ENCODE measurements around the gene DNAJC1.
"Not testable (repeated sequence)": the region's sequence is repeated elsewhere in the genome, so short reads cannot be mapped to it uniquely, and the experiment has no call there.

Gene DNAJC1

GRCh38 chr10:21830037-21830436 is 173.5 kb downstream of the DNAJC1 start:
- H3K27ac ChIP-seq, result no peak overlapping the region
- TF ChIP-seq ZFX (IDR thresholded peaks at IDR 0.05; ENCODE audit: borderline replicate concordance) (no peak), CTCF (IDR thresholded peaks at IDR 0.05) (no peak)

GRCh38 chr10:21827308-21827707 is 176.2 kb downstream of the DNAJC1 start:
- no peak overlapping the region for H3K27ac ChIP-seq
- no peak for TF ChIP-seq ZFX (IDR thresholded peaks at IDR 0.05; ENCODE audit: borderline replicate concordance)
- TF ChIP-seq CTCF (IDR thresholded peaks at IDR 0.05), result no peak

GRCh38 chr10:21826725-21827124 is 176.8 kb downstream of the DNAJC1 start:
- H3K27ac ChIP-seq, result no peak overlapping the region
- TF ChIP-seq CTCF (IDR thresholded peaks at IDR 0.05) (no peak), ZFX (IDR thresholded peaks at IDR 0.05; ENCODE audit: borderline replicate concordance) (no peak)

- no peak overlapping the region for H3K27ac ChIP-seq
- no peak for TF ChIP-seq CTCF (IDR thresholded peaks at IDR 0.05)
- TF ChIP-seq ZFX (IDR thresholded peaks at IDR 0.05; ENCODE audit: borderline replicate concordance), result no peak
Measured at GRCh38 chr10:21825345-21825744, 178.2 kb downstream of the DNAJC1 start.

GRCh38 chr10:21824409-21824808 is 179.1 kb downstream of the DNAJC1 start:
- H3K27ac ChIP-seq, result no peak overlapping the region
- TF ChIP-seq ZFX (IDR thresholded peaks at IDR 0.05; ENCODE audit: borderline replicate concordance), result no peak
- TF ChIP-seq CTCF (IDR thresholded peaks at IDR 0.05), result no peak

GRCh38 chr10:21823617-21824016 is 179.9 kb downstream of the DNAJC1 start:
- no peak overlapping the region for H3K27ac ChIP-seq
- no peak for TF ChIP-seq ZFX (IDR thresholded peaks at IDR 0.05; ENCODE audit: borderline replicate concordance)
- no peak for TF ChIP-seq CTCF (IDR thresholded peaks at IDR 0.05)

GRCh38 chr10:21822273-21822672 is 181.3 kb downstream of the DNAJC1 start:
- not testable (repeated sequence) for H3K27ac ChIP-seq

GRCh38 chr10:21820952-21821351 is 182.6 kb downstream of the DNAJC1 start:
- TF ChIP-seq CTCF (IDR thresholded peaks at IDR 0.05) (no peak), ZFX (IDR thresholded peaks at IDR 0.05; ENCODE audit: borderline replicate concordance) (no peak)

GRCh38 chr10:21818416-21818815 is 185.1 kb downstream of the DNAJC1 start:
- H3K27ac ChIP-seq, result not testable (repeated sequence)

More at GRCh38 chr10:21820952-21821351, 182.6 kb downstream of the DNAJC1 start:
- no peak overlapping the region for H3K27ac ChIP-seq

Data from 22Rv1 (cell line).